ENCODE measurements around the gene PRR19. TPM values are rescaled to one million over a fixed set of nuclear protein-coding genes. Genes with fewer than 3 reads are reported as not detected.

Gene PRR19
- total RNA-seq, 1 donor from 2014 or later, result 0.71 TPM

DNA sequence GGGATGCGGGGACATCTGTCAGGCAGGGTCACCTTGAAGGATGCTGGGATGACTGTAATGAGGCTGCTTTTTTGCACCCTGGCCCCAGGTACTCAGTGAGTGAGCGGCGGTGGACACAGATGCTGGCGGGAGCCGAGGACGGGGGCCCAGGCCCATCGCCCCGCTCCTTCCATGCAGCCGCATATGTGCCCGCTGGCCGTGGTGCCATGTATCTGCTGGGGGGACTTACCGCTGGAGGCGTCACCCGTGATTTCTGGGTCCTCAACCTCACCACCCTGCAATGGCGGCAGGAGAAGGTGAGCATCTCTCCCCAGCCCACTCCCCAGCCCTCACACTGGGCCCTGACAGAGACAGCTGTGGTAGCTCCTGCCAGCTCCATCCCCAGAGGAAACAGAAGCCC, 54.8 kb downstream of the PRR19 start:
- H3K27me3 ChIP-seq (ENCODE audit: low read depth), result no peaks in the 10 kb centered on the region
- H3K27ac ChIP-seq, result no peak overlapping the region
- TF ChIP-seq, protein P1, sequence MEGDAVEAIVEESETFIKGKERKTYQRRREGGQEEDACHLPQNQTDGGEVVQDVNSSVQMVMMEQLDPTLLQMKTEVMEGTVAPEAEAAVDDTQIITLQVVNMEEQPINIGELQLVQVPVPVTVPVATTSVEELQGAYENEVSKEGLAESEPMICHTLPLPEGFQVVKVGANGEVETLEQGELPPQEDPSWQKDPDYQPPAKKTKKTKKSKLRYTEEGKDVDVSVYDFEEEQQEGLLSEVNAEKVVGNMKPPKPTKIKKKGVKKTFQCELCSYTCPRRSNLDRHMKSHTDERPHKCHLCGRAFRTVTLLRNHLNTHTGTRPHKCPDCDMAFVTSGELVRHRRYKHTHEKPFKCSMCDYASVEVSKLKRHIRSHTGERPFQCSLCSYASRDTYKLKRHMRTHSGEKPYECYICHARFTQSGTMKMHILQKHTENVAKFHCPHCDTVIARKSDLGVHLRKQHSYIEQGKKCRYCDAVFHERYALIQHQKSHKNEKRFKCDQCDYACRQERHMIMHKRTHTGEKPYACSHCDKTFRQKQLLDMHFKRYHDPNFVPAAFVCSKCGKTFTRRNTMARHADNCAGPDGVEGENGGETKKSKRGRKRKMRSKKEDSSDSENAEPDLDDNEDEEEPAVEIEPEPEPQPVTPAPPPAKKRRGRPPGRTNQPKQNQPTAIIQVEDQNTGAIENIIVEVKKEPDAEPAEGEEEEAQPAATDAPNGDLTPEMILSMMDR (IDR thresholded peaks at IDR 0.05), result no peak
- ATAC-seq (no peak), DNase-seq (no peak)
- H3K4me3 ChIP-seq, result no peak overlapping the region
- no peaks in the 10 kb centered on the region for H3K9me3 ChIP-seq
- intact Hi-C loops (cut with DNase I), result no loop called here
- H3K4me1 ChIP-seq, result no peaks in the 10 kb centered on the region
- peaks cover 67% of the 10 kb centered on the region for H3K36me3 ChIP-seq

DNA sequence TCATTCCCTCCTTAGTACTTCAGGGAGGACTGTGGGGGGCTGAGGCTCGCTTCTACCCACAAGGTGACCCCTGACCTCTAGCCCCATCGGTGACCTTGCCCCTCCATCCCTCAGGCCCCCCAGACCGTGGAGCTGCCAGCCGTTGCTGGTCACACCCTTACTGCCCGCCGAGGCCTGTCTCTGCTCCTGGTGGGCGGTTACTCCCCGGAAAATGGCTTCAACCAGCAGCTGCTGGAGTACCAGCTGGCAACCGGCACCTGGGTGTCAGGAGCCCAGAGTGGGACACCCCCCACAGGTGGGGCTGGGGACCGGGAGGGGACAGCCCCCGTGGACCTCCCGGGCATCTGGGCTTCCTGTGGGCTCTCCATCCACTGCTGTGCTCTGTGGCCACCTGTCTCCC, 55.4 kb downstream of the PRR19 start:
- no peak overlapping the region for H3K4me3 ChIP-seq
- H3K9me3 ChIP-seq, result no peaks in the 10 kb centered on the region
- H3K36me3 ChIP-seq, result peaks cover 65% of the 10 kb centered on the region
- H3K27me3 ChIP-seq (ENCODE audit: low read depth), result no peaks in the 10 kb centered on the region
- TF ChIP-seq, protein P1 (IDR thresholded peaks at IDR 0.05), result no peak
- no peak for ATAC-seq
- no peak overlapping the region for H3K27ac ChIP-seq
- no peak for DNase-seq
- H3K4me1 ChIP-seq, result no peaks in the 10 kb centered on the region
- intact Hi-C loops (cut with DNase I), result no loop called here

Small RNA genes lying within 50 kb of the gene (microRNA-seq; reads per million reads assigned to microRNA genes)
- gene MIR8077 (ENCODE audit: borderline number of aligned reads), result not detected

Other genes with a start within 250 kb of the PRR19 start
- gene GRIK5, start 231.9 kb upstream of the PRR19 start, total RNA-seq, result 0.41 TPM
- 11.8 TPM for gene ZNF574, start 226.0 kb upstream of the PRR19 start, total RNA-seq
- gene POU2F2, start 169.7 kb upstream of the PRR19 start, total RNA-seq, result 6.1 TPM
- gene DEDD2, start 84.5 kb upstream of the PRR19 start, total RNA-seq, result 35.6 TPM
- gene ZNF526, start 81.8 kb upstream of the PRR19 start, total RNA-seq, result 11.7 TPM
- 39.8 TPM for gene GSK3A, start 59.5 kb upstream of the PRR19 start, total RNA-seq
- gene ERF, start 47.0 kb upstream of the PRR19 start, total RNA-seq, result 35.8 TPM
- gene CIC, start 32.9 kb upstream of the PRR19 start, total RNA-seq, result 67.9 TPM
- 13.4 TPM for gene PAFAH1B3, start 492 bp downstream of the PRR19 start, total RNA-seq
- gene TMEM145, start 11.2 kb downstream of the PRR19 start, total RNA-seq, result not detected
- gene MEGF8, start 23.5 kb downstream of the PRR19 start, total RNA-seq, result 16.4 TPM
- gene CNFN, start 88.2 kb downstream of the PRR19 start, total RNA-seq, result not detected
- 3.2 TPM for gene LIPE, start 125.3 kb downstream of the PRR19 start, total RNA-seq
- gene CXCL17, start 140.8 kb downstream of the PRR19 start, total RNA-seq, result 159 TPM
- 13.8 TPM for gene CEACAM1, start 226.3 kb downstream of the PRR19 start, total RNA-seq